ENCODE data around the gene MRPL47.

DNA sequence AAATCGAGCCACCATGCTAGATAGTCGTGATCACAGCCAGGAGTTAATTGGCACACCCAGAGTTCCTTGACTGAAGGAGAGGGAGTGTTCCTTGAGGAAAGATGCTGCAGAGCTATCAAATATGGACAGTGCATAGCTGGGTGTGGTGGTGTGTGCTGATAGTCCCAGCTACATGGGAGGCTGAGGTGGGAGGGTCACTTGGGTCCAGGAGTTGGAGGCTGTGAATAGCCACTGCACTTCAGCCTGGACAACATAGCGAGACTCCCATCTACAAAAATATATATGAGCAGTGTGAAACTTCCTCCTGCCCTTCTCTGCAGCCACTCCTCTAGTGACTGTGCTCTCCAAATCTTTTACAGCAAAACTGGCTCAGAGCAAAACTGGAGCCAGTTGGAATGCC, 38.4 kb upstream of the MRPL47 start:
- TF ChIP-seq, protein P1, sequence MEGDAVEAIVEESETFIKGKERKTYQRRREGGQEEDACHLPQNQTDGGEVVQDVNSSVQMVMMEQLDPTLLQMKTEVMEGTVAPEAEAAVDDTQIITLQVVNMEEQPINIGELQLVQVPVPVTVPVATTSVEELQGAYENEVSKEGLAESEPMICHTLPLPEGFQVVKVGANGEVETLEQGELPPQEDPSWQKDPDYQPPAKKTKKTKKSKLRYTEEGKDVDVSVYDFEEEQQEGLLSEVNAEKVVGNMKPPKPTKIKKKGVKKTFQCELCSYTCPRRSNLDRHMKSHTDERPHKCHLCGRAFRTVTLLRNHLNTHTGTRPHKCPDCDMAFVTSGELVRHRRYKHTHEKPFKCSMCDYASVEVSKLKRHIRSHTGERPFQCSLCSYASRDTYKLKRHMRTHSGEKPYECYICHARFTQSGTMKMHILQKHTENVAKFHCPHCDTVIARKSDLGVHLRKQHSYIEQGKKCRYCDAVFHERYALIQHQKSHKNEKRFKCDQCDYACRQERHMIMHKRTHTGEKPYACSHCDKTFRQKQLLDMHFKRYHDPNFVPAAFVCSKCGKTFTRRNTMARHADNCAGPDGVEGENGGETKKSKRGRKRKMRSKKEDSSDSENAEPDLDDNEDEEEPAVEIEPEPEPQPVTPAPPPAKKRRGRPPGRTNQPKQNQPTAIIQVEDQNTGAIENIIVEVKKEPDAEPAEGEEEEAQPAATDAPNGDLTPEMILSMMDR (IDR thresholded peaks at IDR 0.05; ENCODE audit: insufficient read depth, low read length, poor library complexity, severe bottlenecking): no peak
- TF ChIP-seq EZH2phosphoT487 (conservative IDR thresholded peaks at IDR 0.05; ENCODE audit: low read length): no peak
